ENCODE data around the gene HELB.
"Not testable (repeated sequence)": the region's sequence is repeated elsewhere in the genome, so short reads cannot be mapped to it uniquely, and the experiment has no call there.

The HELB gene

GRCh38 chr12:66303316-66303804, 1.1 kb downstream of the HELB start:
- DNase-seq (ENCODE audit: low spot score) = not testable (repeated sequence)

GRCh38 chr12:66304296-66304900, 2.1 kb downstream of the HELB start:
- no peak for DNase-seq (ENCODE audit: low spot score)

DNA sequence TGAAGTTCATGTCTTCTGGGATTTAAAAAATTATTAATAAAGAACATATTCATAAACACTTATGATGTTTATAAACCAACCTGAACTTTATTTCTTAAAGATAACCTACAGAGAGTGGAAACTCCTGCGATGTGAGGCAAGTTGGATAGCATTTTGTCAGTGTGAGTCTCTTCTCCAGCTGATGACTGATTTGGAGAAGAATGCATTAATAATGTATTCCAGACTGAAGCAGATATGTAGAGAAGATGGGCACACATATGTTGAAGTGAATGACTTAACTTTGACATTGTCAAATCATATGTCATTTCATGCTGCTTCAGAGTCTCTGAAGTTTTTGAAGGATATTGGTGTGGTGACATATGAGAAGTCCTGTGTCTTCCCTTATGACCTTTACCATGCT, 7.3 kb downstream of the HELB start:
- no peak for DNase-seq (ENCODE audit: low spot score)

GRCh38 chr12:66312189-66312588, 9.9 kb downstream of the HELB start:
- no peak for DNase-seq (ENCODE audit: low spot score)

DNA sequence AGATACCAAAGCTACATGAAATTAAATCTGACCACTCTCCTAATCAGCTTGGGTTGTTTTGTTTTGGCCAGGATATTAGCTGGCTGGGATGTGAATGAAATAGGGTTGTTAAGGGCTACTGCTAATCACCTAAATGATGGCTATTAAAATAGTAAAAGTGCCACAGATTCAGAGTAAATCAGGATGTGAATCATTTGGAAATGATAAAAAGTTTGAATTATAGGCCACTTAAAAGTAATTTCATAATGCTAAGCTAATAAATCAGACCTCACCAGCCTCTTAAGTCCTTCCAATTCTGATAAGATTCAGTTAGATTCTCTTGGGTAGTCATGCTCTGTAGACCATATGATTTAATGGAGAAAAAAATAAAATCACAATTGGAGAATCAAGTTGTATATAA, 12.0 kb downstream of the HELB start:
- DNase-seq (ENCODE audit: low spot score) = no peak

DNA sequence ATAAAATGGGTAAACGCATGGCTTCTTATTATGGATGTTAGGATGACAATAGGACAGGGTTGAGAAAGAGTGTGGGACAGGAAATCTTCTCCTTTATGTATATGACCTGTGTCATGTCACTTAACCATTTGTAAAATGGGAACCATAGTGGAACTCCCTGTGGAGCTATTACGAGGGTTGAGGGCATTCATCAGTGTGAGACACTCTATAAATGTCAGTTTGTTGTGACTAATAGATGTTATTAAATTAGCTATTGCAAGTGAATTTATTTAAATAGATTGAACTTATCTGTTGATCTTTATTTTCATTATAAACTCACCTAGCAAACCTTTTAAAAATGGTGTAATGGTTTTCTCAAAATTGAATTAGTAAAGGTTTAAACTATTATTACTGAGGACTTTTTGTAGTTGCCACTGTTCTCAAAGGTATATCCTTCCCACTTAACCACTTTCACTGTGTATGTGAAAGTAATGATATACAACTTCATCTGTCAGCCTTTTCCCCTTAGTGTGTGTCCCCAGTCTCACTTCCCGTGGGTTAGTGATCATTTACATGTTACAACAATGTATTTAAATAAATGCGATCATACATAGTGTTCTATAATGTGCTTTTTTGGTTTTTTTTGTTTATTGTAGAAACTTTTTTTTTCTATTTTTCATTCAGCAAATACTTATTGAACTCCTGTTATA, 17.1 kb downstream of the HELB start:
- no peak for DNase-seq (ENCODE audit: low spot score)

GRCh38 chr12:66320996-66321395, 18.7 kb downstream of the HELB start:
- DNase-seq (ENCODE audit: low spot score) = no peak

DNA sequence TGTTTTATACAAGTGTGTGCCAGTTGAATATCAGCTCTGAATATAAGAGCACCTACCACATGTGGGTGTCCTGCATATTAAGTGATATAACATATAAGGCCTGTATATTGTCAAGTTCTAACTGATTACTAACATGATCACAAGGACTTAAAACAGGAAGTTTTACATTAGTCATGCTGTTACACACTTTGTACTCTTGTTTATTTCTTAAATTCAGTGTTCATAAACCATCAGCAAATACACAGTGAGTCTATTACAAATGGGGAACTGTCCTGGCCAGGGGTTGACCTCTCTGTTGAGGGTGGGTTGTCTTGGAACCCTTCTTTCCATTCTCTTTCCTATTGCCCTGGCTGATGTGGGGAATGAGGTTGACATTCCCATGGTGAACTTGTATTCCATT, 19.1 kb downstream of the HELB start:
- DNase-seq (ENCODE audit: low spot score) = no peak

DNA sequence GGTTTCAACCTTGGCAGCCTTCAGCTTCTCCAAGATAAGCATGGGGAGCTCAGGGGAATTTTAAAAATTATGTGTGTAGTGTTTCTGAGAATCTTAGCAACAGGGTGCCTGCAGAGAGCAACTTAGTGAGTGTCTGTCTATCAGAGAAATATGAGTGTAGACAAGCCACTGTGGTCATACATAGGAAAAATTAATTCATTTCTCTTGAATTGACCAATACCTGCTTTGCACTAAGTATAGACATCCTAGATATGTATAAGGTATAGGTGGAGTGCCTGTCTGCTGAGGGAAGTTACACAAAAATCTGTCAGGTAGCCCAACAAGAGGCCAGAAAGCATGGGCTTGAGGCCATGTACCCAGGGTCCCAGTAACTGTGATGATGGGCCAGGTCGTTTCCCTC, 20.7 kb downstream of the HELB start:
- DNase-seq (ENCODE audit: low spot score) = no peak

- DNase-seq (ENCODE audit: low spot score) = no peak
Measured at GRCh38 chr12:66329941-66330340, 27.6 kb downstream of the HELB start.

- DNase-seq (ENCODE audit: low spot score) = no peak
Measured at GRCh38 chr12:66331016-66331415, 28.7 kb downstream of the HELB start.

DNA sequence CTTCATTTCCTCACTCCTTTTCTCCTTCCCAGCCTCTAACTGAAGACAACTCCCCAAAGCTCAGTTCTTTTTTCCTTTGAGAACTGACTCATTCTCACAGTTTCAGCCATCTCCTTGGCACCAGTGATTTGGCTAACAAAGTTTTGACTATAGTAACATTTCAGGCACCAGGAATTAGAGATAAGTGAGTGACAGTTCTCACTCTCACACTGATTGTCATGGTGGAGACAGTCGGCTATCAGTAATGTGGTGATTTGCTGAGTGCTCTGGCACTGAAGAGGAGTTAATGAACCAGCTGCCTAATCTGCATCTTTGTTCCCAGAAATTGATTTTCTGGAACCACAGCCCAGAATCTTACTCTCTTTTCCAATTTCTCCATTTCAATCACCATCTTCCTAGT, 29.5 kb downstream of the HELB start:
- DNase-seq (ENCODE audit: low spot score) = no peak

DNA sequence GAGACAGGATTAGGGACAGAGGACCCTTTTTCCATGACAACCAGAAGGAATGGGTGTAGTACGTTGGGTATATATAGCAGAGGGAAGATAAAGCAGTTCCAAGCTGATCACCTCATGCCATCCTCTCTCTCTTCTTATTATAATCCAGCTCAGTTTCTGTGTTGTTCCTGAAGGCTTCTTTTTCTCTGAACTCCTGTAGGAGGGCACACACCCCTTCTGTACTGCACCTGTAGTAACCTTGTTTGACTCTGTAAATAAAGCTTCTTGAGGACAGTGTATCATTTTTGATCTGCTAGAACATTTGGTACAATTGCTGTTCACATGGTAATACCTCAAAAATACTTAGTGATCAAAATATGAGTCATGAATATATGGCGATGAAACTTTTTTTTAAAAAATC, 33.5 kb downstream of the HELB start:
- DNase-seq (ENCODE audit: low spot score) = peak; percentile 12

DNA sequence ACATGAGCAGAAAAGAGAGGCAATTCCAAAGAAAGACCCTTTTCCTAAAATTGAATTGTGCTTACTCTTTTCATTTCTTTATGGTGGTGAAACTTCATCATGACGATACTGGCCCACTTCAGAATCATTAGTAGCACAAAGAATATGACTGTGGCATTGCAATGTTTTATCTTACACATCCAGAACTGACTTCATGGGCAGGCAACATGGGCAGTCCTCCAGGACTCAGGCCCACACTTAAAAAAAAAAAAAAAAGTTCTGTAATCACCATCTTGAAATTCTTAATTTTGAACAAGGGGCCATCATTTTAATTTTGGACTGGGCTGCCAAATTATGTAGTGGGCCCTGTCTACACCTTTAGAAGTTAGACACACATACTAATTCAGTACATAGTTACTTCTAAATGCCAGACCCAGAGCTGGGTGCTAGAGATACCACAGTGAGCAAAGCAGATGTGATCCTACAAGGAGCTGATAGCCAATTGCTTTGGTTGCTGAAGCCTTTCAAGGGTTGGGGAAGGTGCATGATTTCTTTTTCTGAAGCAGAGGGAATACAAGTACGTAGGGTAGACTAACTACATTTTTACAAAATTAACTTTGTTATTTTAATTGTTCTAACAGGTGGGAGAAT, 35.2 kb downstream of the HELB start:
- DNase-seq (ENCODE audit: low spot score) = no peak

- no peak for DNase-seq (ENCODE audit: low spot score)
Measured at GRCh38 chr12:66340131-66340530, 37.8 kb downstream of the HELB start.

DNA sequence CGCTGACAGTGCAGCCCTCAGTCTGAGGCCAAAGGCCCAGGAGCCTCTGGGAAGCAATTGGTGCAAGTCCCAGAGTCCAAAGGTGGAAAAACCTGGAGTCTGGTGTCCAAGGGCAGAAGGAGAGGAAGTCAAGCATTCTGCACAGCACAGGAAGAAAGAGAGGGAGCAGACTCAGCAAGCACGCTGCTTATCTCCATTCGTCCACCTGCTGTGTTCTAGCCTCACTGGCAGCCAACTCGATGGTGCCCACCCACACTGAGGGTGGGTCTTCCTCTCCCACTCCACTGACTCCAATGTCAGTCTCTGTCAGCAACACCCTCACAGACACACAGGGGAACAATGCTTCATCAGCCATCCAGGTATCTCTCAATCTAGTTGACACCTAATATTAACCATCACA, 38.8 kb downstream of the HELB start:
- DNase-seq (ENCODE audit: low spot score) = no peak

- DNase-seq (ENCODE audit: low spot score) = no peak
Measured at GRCh38 chr12:66345212-66345611, 42.9 kb downstream of the HELB start.

DNA sequence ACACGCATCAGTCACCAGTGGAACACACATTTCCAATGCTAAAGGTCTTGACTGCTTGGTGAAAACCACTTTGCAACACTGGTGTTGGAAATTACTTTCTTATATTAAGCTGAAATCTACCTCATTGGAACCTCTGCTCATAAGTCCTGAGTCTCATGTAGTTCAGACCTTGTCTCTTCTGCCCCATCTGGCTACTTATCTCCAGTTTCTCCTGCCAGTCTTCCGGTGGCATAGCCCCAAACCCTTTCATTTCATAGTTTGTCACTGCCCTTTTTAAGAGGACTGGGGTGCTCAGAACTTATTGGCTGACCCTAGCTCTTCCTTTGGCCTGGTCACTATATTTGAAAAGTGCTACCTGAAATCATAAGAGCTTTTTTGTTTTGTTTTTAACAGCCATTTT, 43.7 kb downstream of the HELB start:
- DNase-seq (ENCODE audit: low spot score) = no peak

DNA sequence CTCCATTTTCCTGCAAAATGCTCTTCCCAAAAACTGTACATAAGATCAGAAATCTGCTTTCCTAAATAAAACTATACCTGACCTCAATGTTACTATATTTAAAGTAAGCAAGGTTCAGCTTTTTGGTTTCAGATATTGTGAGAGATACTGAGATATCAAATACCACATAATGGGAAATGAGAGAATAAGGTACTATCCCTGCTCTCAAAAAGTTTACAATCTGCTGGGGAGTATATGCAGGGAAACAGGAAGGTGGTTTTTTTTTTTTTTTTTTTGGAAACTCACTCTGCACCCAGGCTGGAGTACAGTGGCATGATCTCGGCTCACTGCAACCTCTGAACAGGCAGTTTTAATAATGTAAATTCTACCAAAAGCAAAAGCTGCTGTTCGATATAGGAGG, 49.0 kb downstream of the HELB start:
- DNase-seq (ENCODE audit: low spot score) = no peak

DNA sequence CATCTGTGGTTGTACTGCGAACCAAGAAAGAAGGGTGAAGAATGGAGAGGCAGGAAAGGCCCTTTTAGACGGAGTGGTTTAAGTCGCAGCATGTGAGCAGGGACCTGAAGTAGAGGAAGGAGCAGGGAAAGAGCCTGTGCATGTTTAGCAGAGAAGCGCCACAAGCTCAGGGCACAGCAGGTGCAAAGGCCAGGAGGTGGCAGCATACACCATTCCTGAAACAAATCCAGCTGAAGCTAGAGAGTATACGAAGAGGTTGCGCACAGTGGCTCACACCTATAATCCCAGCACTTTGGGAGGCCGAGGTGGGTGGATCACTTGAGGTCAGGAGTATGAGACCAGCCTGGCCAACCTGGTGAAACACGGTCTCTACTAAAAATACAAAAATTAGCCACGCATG, 49.9 kb downstream of the HELB start:
- DNase-seq (ENCODE audit: low spot score) = peak; percentile 8

DNA sequence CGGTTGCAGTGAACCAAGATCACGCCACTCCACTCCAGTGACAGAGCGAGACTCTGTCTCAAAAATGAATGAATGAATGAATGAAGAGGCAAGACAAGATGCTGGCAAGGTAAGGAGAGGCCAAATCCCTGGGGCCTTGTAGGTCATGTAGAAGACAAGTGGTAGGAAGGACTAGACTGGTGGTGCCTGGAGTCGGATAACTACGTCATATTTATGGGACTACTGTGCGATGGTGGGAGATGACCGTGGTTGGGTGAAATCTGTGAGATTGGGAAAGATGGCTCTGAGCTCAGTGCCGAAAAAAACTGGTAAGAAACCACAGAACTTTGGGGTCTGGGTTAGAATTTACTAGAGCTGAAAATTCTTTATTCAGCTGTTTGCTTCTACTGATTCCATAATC, 50.6 kb downstream of the HELB start:
- no peak for DNase-seq (ENCODE audit: low spot score)

DNA sequence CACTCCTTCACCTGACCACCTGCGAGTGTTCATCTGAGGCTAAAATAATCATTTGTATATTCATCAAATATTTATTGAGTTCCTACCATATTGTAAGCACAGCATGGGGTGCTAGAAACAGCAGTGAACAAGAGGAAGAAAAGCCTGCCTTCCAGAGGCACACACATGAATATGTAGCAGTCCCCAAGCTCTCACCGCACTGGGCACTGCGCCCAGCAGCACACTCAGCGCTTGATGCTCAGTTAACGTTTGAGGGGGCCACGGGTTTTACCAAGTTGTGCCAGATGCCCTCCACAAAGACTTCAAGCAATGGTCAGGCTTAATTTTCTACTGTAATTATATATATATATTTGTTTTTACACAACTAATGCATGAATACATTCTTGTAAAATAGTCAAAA, 52.0 kb downstream of the HELB start:
- no peak for DNase-seq (ENCODE audit: low spot score)

DNA sequence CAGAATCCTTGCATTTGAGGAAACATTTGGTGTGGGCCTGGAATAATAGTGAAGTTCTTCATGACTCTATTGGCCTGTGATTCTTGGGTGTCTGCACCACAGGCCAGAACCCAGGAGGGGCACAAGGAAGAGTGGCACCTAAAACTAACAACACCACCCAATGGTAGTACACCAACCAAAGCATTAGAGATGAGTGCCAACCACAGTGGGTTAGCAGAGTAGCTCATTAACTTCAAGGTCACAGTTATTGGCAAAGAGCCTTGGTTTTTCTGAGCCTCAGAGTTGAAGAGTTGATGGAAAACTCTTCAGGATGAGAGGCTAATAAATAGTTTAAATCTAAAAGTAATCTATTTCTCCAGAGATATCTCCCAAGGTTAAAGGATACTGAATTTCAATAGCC, 57.0 kb downstream of the HELB start:
- no peak for DNase-seq (ENCODE audit: low spot score)

DNA sequence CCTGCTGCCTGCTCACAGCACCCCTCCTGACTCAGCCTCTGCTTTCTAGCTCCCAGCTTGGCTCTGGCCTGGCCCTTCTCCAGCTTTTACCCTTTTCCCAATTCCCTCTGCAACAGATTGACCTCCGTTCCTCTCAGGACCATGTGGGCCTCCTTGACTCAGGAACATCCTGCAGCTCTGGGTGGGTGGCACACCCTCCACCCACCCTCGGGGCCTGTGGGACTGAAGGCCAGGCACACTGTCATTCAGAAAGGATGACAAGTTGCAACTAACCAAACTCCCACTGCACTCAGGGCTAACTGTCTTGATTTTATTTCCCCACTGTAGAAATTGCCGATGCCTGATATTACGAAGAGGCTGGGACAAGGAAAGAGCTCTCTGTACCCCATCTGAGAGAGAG, 59.4 kb downstream of the HELB start:
- no peak for DNase-seq (ENCODE audit: low spot score)
